ENCODE results near the gene SSNA1.

The SSNA1 gene

GRCh38 chr9:137184881-137185660 lies 3.4 kb upstream of the SSNA1 start:
- DNase-seq, result no peak

DNA sequence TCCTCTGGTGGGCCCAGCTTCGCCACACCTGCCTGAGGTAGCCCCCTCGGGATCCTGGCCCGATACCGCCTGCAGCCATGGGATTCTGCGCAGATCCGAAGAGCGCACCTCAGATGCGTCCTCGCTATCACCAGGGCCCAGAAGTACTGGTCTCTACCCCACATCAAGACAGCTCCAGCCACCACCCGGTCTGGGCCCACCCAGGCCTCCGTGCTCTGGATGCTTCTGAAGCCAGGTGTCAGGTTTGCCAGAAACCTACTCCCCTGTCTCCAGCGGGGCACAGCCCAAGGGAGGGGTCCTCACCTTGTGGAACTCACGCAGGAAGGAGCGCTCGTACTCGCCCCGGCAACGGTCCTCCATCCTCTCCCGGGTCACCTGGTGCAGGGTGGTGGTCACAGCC lies 2.6 kb upstream of the SSNA1 start:
- DNase-seq, result no peak

DNA sequence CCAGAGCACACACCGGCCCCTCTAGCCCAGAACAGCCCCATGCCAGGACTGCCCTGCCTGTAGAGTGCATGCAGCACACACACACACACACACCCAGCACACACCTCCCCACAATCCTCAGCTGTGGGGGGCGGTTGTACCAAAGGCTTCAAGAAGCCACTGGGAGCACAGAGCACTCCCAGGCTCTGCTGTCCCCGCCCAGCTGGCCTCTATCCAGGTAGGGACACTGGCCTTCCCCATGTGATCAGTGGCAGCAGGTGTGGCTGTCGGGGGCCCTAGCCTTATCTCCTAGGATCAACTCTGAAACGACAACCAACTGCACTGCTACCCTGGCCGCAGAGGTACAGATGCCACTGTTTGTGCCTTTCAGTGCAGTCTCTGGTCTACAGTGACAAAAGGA lies 2.1 kb upstream of the SSNA1 start:
- DNase-seq, result no peak

- no peak for DNase-seq
Observed at GRCh38 chr9:137187386-137187785, 1.1 kb upstream of the SSNA1 start.

- no peak for DNase-seq
Observed at GRCh38 chr9:137188086-137188489, 388 bp upstream of the SSNA1 start.

DNA sequence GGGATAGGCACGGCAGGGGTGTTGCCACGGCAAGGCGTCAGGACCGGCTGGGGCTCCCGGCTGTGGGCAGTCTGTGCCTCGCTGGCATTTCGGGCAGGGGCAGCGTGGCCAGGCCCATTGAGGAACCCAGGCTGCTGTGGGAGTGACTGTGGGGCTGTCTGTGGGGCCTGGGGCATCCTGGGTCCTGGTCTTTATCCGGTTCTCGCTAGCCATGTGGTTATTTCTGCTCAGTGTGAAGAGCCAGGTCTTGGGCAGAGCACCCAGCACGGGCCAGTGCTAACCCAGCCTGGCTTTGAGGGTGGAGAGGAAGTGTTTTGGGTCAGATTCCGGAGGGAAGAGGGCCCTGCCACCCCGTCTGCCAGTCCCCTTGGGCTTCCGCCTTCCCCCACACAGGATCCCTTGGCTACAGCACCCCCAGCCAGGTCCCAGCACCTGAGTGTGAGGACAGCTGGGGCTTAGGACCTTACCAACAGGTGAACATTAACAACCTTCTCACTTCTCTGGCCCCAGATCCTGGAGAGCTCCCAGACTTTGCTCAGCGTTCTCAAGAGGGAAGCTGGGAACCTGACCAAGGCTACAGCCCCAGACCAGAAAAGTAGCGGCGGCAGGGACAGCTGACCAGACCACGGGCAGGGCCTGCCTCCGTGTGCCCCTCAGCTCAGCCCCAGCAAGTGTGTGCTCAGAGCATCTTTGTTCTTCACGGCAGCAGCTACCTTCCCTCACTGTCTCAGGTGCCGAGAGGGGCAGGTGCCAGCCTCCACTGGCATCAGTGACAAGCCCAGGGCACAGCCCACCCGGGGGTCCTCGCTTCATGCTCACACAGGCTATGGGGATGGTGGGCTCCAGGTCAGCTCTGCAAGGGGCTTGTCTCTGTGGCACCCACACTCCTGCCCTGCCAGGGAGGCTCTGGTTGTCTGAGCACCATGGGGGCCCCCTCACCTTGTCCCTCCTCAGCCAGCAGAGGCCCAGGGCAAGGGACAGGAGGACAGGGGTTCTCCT lies 1.1 kb downstream of the SSNA1 start:
- no peak for DNase-seq

- DNase-seq, result no peak
Observed at GRCh38 chr9:137190315-137190856, 1.9 kb downstream of the SSNA1 start.

GRCh38 chr9:137191245-137191644 lies 2.8 kb downstream of the SSNA1 start:
- no peak for DNase-seq

DNA sequence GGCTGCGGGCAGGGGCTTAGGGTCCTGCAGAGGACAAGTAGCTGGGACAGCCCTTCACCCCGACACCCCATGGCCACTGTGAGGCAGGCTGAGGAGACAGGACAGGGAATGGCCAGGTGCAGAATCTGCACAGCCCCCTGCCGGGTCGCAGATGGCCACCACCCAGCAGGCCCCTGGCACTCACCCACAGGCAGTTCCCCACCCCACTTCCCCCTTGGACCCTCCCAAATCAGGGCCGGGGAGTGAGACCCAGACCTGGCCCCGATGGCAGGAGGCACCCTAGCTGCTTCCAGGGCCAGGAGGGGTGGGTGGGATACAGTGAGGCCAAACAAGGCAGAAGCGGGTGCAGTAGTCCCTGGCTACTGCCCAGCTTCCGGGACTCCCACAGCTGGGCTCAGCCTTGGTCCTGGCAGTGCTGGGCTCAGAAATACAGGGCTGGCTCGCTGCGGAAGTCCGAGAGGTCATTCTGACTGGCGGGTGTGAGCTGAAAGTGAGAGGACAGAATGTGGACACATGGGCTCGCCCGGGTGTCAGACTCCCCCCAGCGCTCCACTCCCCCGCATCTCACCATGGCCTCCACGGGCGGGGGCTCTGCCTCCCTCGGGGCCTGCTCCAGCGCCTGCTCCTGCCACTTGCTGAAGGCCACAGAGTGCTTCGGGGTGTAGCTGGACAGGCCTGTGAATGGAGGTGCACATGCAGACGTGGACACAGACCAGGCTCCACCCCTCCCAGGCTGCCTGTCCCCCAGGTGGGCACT lies 3.4 kb downstream of the SSNA1 start:
- no peak for DNase-seq

DNA sequence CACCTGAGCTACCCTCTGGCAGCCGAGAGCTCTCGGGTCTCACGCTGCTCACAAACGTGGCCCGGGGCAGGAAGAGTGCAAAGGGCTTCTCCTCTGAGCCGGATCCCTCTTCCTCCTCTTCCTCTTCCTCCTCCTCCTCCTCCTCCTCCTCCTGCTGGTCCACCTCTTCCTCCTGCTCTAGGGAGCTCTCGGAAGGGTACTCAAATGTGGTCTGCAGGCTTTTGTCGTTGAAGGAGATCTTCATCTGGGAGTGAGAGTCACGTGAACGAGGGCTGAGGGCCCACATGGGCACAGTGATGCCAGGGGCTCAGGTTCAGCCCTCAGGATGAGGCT lies 3.9 kb downstream of the SSNA1 start:
- DNase-seq, result no peak

DNA sequence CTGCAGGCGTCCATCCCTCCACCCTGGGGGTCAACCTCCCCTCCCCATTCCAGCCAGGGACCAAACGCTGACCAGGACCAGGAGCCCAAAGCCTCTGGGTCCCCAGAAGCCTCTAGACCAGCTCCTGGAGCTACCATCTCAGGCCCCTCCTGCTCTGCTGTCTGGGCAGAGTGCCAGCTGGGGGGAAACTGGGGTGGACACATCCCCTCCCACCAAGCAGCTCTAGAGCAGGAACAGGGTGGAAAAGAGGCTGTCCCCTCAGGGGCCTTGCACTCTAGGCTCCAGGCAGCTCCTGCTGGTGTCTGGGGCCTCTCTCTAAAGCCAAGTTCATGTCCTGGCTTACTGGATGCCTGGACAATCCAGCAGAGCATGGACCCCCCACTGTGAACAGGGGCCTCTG lies 4.4 kb downstream of the SSNA1 start:
- DNase-seq, result no peak

DNA sequence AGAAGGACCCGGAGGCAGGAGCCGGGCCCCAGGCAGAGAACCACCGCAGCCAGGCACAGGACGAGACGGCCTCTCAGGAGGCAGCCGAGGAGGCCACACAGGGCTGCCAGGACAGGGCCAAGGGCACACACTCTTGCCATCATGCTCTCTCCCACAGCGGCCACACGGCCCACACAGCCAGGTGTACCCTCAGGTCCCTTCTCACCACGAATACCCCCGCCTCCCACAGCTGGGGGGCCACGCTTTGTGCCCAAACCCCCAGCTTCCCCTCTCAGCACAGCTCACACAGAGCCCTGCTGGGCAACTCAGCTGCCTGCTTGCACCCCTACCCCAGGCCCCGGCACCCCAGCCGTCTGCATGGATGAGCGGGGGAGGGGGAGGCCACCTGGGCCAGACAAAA lies 5.3 kb downstream of the SSNA1 start:
- DNase-seq, result no peak

DNA sequence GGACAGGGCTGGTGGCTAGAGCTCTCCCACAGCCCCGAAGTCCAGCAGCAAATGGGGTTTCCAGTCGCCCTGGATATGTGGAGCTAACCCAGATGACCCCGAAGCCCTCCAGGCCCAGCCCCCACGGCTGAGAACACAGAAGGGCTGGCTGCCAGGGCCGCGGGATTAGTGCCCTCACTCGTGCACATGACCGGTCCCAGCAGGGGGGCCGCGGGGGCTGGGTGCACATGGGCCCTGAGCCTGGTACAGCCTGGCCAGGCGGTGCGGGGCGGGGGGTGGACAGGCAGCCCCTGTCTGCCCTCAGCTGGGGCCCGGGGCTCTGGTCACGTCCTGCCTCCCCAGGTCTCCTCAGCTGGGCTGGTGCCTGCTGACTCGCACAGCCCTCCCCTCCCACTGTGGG lies 5.9 kb downstream of the SSNA1 start:
- no peak for DNase-seq

- DNase-seq, result no peak
Observed at GRCh38 chr9:137194909-137195308, 6.4 kb downstream of the SSNA1 start.

DNA sequence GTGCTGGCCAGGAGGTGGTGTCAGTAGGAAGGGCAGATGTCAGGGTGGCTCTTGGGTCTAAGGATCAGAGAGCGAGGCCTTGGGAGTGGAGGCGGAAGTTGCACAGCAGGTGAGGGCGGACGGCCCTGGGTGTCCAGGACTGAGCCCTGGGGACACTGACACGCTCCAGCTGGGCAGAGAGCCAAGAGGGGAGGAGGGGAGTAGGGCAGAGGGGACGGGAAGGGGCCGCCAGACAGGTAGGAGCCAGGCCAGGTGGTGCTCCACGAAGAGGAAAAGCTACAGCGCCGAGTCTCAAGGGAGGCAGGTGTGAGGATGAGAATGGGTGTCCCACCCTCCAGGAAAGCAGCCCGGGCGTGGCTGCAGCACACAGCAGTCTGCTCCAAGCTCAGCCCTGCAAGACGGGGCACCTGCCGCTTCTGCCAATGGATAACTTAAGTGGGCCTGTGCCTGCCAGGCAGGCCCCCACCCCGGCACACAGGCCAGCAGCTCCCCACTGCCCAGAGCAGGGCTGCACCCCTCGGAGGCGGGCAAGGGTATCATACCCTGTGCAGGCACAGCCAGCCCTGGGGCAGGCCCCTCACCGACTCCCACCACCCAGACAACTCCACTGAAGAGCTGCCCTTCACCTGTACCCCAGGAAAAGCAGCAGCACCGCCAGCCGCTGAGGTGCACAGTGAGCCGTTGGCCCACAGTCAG lies 7.2 kb downstream of the SSNA1 start:
- DNase-seq, result no peak

GRCh38 chr9:137198051-137198901 lies 9.8 kb downstream of the SSNA1 start:
- DNase-seq, result no peak

DNA sequence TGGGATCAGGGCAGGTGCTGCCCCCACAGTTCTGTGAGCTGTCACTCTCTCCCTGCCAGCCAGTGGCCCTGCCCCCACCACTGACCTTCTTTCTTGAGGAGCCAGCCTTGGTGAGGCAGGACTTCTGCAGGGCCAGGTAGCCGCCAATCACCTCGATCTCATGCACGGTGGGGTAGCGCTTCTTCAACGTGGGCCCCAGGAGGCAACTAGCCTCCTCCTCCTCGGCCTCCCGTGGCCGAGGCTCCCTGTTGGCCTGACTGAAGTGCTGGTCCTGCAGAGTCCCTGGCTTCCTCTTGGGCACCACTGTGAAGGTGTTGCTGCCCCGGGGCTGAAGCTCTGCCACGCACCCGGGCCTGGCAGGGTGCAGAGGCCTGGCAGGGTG lies 10.4 kb downstream of the SSNA1 start:
- no peak for DNase-seq

GRCh38 chr9:137199411-137200121 lies 11.1 kb downstream of the SSNA1 start:
- no peak for DNase-seq

DNA sequence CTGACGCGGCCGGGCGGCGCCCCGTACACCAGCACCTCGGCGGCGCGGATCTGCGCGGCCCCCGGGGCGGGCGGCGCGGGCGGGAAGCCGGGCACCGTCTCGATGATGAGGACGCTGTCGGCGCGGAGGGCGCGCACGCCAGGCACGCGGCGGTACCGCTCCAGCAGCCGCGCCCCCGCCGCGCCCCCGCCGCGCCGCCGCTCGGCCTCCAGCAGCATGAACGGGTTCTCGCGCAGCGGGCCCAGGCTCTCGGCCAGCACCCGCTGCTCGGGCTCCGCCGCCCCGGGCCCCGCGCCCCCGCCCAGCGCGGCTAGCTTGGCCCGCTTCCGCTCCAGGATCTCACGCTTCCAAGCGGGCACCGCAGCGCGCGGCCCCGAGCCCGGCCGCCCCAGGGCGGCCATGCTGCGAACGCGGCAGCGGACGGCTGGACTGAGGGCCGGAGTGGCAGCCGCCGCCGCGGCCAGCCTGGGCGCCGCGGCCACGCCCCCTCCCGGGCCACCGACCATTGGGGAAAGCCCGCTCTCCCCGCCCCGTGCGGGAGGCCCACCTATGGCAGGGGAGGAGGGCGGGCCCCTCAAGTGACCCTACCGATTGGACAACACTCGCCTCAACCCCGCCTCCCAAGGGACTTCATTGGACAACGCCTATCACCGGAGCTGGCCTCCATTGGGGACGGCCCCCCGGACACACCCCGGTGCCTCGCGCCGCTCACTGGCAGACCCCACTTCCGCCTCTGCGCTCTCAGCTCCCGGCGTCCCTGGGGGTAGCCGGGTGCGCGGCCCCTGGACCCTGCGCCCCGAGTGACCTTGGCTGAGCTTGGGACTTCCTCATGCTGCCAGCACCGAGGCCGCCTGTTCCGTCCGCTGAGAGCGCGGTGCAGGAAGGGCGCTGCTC lies 12.1 kb downstream of the SSNA1 start, which contains the start of gene TPRN:
TSS of gene TPRN (minus strand) at position 431 of the 894 bp plus-strand sequence. CDS start at position 401, 30 bp downstream.
- DNase-seq, result peak; percentile 97

Measured in central memory CD4-positive, alpha-beta T cell (primary cell).